Measurements from ENCODE around the gene SIT1.

DNA sequence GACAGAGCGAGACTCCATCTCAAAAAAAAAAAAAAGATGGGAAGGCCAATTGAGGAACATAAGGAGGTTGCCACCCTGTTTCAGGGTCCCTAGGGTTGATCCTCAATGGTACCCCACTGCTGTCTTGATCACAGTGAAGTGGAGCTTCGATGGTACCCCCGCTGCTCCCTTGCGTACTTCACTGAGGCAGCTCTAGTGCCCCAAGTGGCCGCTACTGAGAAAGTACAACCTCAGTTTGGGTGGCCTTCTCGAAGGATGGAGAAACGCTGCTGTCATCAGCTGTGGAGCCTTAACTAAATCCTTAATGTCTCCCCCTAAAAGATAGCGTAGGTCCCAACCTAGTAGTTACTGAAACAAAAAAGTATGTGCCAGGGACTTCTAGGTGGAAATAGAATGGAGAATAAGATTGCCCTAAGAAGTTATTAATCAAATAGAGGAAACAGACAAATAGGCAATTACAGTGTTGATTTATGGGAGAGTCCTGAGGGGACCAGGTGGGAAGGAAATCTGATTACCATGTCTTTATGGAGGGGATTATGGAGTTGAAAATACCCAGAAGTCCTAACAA is 39.4 kb downstream of the SIT1 start:
- TF ChIP-seq, protein P1, sequence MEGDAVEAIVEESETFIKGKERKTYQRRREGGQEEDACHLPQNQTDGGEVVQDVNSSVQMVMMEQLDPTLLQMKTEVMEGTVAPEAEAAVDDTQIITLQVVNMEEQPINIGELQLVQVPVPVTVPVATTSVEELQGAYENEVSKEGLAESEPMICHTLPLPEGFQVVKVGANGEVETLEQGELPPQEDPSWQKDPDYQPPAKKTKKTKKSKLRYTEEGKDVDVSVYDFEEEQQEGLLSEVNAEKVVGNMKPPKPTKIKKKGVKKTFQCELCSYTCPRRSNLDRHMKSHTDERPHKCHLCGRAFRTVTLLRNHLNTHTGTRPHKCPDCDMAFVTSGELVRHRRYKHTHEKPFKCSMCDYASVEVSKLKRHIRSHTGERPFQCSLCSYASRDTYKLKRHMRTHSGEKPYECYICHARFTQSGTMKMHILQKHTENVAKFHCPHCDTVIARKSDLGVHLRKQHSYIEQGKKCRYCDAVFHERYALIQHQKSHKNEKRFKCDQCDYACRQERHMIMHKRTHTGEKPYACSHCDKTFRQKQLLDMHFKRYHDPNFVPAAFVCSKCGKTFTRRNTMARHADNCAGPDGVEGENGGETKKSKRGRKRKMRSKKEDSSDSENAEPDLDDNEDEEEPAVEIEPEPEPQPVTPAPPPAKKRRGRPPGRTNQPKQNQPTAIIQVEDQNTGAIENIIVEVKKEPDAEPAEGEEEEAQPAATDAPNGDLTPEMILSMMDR (IDR thresholded peaks at IDR 0.05; ENCODE audit: low read depth, low read length): peak; percentile 97
- no peak for TF ChIP-seq POLR2A (IDR thresholded peaks at IDR 0.05; ENCODE audit: extremely low read depth, insufficient read length)
- TF ChIP-seq, protein P2, sequence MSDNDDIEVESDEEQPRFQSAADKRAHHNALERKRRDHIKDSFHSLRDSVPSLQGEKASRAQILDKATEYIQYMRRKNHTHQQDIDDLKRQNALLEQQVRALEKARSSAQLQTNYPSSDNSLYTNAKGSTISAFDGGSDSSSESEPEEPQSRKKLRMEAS (IDR thresholded peaks at IDR 0.05; ENCODE audit: low read depth, low read length): no peak

All from NB4 (cell line).